ENCODE measurements around the gene RUNX3. TPM values are rescaled to one million over a fixed set of nuclear protein-coding genes. Genes with fewer than 3 reads are reported as not detected.
A peak's percentile ranks its signal among the peaks of the same experiment; 100 is the strongest.

RUNX3 gene
- total and polyA plus RNA-seq, 2 donors (not counting 1 experiment from before 2014, with no cell fraction given): 86.0 to 127 TPM

DNA sequence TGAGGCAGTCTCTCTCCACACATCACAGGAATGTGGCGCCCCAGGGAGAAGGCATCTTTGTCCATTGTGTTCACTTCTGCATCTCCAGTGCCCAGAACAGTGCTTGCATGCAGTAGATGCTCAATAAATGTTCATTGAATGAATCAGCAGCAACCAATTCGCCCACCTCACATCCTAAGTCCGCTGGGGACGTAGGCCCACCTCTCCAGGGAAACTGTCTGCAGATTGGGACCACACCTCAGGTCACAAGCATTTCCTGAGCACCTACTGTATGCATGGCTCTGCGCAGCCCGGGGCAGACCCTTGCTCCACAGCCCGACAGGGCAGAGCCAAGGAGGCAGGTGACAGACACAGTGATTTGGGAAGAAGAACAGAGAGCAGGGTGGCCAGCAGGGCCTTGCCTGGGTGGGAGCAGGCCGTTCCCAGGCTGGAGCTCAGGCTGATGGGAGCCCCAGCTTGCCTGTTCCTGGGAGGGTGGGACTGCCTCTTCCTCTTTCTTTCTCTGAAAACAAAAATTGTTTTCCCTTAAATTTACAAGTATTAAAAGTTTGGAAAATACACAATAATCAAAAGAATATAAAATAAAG, 25.8 kb upstream of the RUNX3 start:
- Histone ChIP-seq H3K36me3 (replicated peaks in 1 of 2; ENCODE audit: control extremely low read depth in 1 of 2, control insufficient read depth in 1 of 2, extremely low read depth in 1 of 2, insufficient read depth in 2 of 2, low read length in 1 of 2) (no peaks in the 10 kb centered on the region), H3K79me2 (ENCODE audit: control insufficient read depth, insufficient read depth, low read length) (peaks cover 11% of the 10 kb centered on the region), H3K9me3 (ENCODE audit: control extremely low read depth in 1 of 3, control insufficient read depth in 2 of 3, insufficient read depth in 1 of 3, low read length in 2 of 3) (no peaks in the 10 kb centered on the region), H3K4me2 (replicated peaks; ENCODE audit: low read depth, low read length, poor library complexity, severe bottlenecking) (peak overlapping the region; percentile 24), H4K20me1 (ENCODE audit: control insufficient read depth, insufficient read depth, low read length, poor library complexity, severe bottlenecking) (no peaks in the 10 kb centered on the region), H3K4me1 (ENCODE audit: control insufficient read depth in 2 of 2, insufficient read depth in 2 of 2, low read length in 2 of 2) (peaks cover 48 to 76% of the 10 kb centered on the region in 2 donors), H3K27me3 (replicated peaks in 1 of 4; ENCODE audit: control extremely low read depth in 1 of 4, control insufficient read depth in 3 of 4, insufficient read depth in 4 of 4, low read length in 3 of 4) (no peaks in the 10 kb centered on the region), H3K4me3 (ENCODE audit: control extremely low read depth in 1 of 5, extremely low read depth in 1 of 5, insufficient read depth in 1 of 5, low read depth in 2 of 5, low read length in 4 of 5) (no peak overlapping the region), H3K9ac (ENCODE audit: low read length) (no peak overlapping the region), H3K27ac (ENCODE audit: low read length in 2 of 2) (no peak overlapping the region), H2AFZ (ENCODE audit: insufficient read depth, low read depth, low read length, poor library complexity, severe bottlenecking) (no peak overlapping the region)
- peaks cover 71% of the 10 kb centered on the region for H3K4me1 Mint-ChIP-seq
- no peak for TF ChIP-seq EZH2 (IDR thresholded peaks at IDR 0.05; ENCODE audit: borderline replicate concordance, insufficient read depth, low read depth, low read length, poor library complexity, severe bottlenecking)
- TF ChIP-seq, protein P1, sequence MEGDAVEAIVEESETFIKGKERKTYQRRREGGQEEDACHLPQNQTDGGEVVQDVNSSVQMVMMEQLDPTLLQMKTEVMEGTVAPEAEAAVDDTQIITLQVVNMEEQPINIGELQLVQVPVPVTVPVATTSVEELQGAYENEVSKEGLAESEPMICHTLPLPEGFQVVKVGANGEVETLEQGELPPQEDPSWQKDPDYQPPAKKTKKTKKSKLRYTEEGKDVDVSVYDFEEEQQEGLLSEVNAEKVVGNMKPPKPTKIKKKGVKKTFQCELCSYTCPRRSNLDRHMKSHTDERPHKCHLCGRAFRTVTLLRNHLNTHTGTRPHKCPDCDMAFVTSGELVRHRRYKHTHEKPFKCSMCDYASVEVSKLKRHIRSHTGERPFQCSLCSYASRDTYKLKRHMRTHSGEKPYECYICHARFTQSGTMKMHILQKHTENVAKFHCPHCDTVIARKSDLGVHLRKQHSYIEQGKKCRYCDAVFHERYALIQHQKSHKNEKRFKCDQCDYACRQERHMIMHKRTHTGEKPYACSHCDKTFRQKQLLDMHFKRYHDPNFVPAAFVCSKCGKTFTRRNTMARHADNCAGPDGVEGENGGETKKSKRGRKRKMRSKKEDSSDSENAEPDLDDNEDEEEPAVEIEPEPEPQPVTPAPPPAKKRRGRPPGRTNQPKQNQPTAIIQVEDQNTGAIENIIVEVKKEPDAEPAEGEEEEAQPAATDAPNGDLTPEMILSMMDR (IDR thresholded peaks at IDR 0.05): no peak
- WGBS (ENCODE audit: insufficient coverage): 94% methylated on average over 7 of the region's 8 CpGs
- CTCF ChIA-PET: interaction anchor here (1.0 to 6.2 kb wide), 5 partner anchors 9 to 82 kb away, joined by 3 to 67 read pairs (median 4); no protein-coding TSS in a partner anchor
- H3K27ac Mint-ChIP-seq: peak overlapping the region; percentile 76
- POLR2A ChIA-PET: interaction anchor here (0.7 to 2.1 kb wide), 2 partner anchors 25 to 63 kb away, joined by 3 to 5 read pairs; partner anchors contain the start of gene RUNX3
- H3K27me3 Mint-ChIP-seq: no peaks in the 10 kb centered on the region
- no peak for ATAC-seq (ENCODE audit: low read depth)
- H3K9me3 Mint-ChIP-seq (ENCODE audit: insufficient read depth): no peaks in the 10 kb centered on the region
- intact Hi-C loops (cut with micrococcal nuclease): loop anchor here (2.0 to 5.0 kb wide), 3 partner anchors 21 to 109 kb away; no protein-coding TSS in a partner anchor
- peak overlapping the region; percentile 29 for H3K4me3 Mint-ChIP-seq
- no peak for DNase-seq

DNA sequence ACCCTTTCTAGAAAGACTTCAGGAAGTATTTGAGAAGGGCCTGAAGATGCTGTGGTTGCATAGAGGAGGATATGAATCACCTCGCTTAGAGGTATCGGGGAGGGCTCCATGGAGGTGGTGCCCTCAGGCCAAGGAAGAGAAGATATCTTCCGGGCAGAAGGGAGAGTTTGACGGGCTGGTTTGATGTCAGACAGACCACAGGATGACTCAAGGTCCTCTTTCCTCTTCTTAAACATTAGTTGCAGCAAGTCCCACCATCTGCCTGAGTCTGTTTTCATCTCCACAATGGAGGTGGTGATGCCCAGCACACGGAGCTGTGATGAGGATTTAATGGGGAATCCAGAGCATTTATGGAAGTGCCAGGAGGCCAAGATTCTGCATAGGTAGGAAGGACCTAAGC, 25.1 kb upstream of the RUNX3 start:
- peaks cover 70% of the 10 kb centered on the region for H3K4me1 Mint-ChIP-seq

More for the DNA sequence above, 25.1 kb upstream of the RUNX3 start:
- Histone ChIP-seq H2AFZ (ENCODE audit: insufficient read depth, low read depth, low read length, poor library complexity, severe bottlenecking) (no peak overlapping the region), H3K4me1 (ENCODE audit: control insufficient read depth in 2 of 2, insufficient read depth in 2 of 2, low read length in 2 of 2) (peaks cover 48 to 76% of the 10 kb centered on the region in 2 donors), H4K20me1 (ENCODE audit: control insufficient read depth, insufficient read depth, low read length, poor library complexity, severe bottlenecking) (no peaks in the 10 kb centered on the region), H3K27me3 (replicated peaks in 1 of 4; ENCODE audit: control extremely low read depth in 1 of 4, control insufficient read depth in 3 of 4, insufficient read depth in 4 of 4, low read length in 3 of 4) (no peaks in the 10 kb centered on the region), H3K4me3 (ENCODE audit: control extremely low read depth in 1 of 5, extremely low read depth in 1 of 5, insufficient read depth in 1 of 5, low read depth in 2 of 5, low read length in 4 of 5) (no peak overlapping the region), H3K9ac (ENCODE audit: low read length) (no peak overlapping the region), H3K79me2 (ENCODE audit: control insufficient read depth, insufficient read depth, low read length) (peaks cover 6% of the 10 kb centered on the region), H3K27ac (ENCODE audit: low read length in 2 of 2) (no peak overlapping the region), H3K9me3 (ENCODE audit: control extremely low read depth in 1 of 3, control insufficient read depth in 2 of 3, insufficient read depth in 1 of 3, low read length in 2 of 3) (no peaks in the 10 kb centered on the region), H3K4me2 (replicated peaks; ENCODE audit: low read depth, low read length, poor library complexity, severe bottlenecking) (peak overlapping the region; percentile 29), H3K36me3 (replicated peaks in 1 of 2; ENCODE audit: control extremely low read depth in 1 of 2, control insufficient read depth in 1 of 2, extremely low read depth in 1 of 2, insufficient read depth in 2 of 2, low read length in 1 of 2) (no peaks in the 10 kb centered on the region)
- ATAC-seq (ENCODE audit: low read depth) (peak; percentile 67), DNase-seq (no peak)
- POLR2A ChIA-PET: interaction anchor here (2.1 kb wide), 1 partner anchor 25 kb away, joined by 5 read pairs; the partner anchor contains the start of gene RUNX3
- WGBS (ENCODE audit: insufficient coverage): 60% methylated on average over 1 of the region's 5 CpGs
- Mint-ChIP-seq H3K9me3 (ENCODE audit: insufficient read depth) (no peaks in the 10 kb centered on the region), H3K4me3 (peak overlapping the region; percentile 72), H3K27ac (peak overlapping the region; percentile 76), H3K27me3 (no peaks in the 10 kb centered on the region)
- TF ChIP-seq, protein P1 (IDR thresholded peaks at IDR 0.05): no peak
- intact Hi-C loops (cut with micrococcal nuclease): loop anchor here (5.0 kb wide), 1 partner anchor 108 kb away; no protein-coding TSS in a partner anchor
- CTCF ChIA-PET: interaction anchor here (1.0 to 6.2 kb wide), 4 partner anchors 8 to 82 kb away, joined by 3 to 67 read pairs (median 4); no protein-coding TSS in a partner anchor
